Activated effector memory CD4-positive, alpha-beta T cell treated with Interleukin-2 at 50 U/mL for 16 hours (primary cell): ENCODE results near the gene ITGAL.

Source experiments
- DNase-seq: peaks from one replicate; pipeline ENCODE4 v3.0.0-alpha.2; 2020

Gene ITGAL

DNA sequence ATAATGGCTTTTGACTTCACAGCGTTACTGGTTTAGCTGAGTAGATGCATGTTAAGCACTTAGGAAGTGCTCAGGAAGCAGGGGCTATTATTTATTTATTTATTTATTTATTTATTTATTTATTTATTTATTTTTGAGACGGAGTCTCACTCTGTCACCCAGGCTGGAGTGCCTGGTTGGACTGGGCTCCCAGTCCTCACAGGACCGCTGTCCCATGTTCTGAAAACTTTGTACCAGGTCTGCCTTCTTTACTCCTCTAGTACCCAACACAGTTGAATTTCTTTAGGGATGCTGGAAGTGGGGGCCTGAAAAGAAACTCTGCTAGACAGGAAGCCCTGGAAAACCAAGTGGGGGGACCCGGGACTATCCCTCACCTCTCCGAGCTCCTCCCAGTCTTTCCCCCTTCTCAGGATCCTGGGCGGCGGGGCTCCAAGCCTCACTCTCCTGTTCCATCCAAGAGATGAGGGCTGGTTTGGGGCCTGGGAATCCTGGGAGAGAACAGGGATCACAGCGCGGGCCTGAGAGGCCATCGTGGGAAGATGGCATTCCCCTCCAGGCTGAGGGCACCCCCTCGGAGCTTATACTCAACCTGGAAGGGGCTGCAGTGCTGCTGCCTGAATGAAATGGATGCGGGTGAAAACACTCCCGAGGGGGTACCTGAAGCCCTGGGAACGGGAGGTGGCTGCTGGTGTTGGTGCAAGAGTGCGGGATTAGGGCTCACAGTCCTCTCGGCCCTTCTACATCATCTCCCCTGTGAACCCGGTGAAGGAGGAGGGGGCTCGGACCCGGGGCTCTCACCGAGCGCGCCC is 98.3 kb downstream of the ITGAL start:
- DNase-seq = no peak

DNA sequence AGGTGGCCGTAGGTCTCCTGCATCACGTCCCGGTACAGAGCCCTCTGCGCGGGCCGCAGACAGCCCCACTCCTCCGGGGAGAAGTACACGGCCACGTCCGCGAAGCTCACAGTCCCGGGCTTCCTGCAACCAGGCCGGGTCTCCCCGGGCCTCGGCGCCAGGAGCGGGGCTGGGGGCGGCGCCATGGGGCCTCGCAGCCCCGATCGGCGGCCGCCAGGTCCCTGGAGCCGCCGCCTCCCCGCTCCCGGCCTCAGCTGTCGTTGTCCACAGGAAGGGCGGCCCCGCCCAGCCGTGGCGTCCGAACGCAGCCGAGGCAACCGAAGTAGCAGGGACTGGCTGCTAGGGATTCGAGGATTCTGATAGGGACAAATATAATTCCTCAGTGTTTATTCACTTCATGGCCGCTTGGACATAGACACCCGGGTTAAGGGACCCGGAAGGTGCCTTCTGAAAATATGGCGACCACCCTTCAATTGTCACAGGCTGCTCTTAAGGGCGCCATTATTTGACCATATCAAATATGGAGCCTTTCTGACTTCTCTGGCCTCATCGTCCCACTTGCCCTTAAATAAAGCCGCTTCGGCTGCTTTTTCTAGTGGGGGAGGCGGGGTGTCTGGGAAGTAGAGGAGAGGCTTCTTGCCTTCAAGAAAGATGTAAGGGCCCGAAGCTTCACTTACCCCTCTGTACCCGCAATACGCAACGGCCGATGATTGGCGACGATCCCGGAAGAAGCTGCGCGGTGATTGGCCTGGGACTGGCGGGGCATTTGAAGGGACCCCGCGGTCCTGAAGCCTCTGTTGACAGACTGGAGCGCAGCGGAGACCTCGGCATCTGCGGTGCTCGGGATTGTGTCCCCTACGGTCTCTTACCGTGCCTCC is 99.1 kb downstream of the ITGAL start, which contains the start of gene ZNF688:
Gene ZNF688, minus strand, starts transcription at position 270 of the 878 bp plus-strand sequence. Its CDS starts 85 bp downstream, at position 185.
- DNase-seq = peak; percentile 91
